ENCODE data around the gene CHD2.
"Not testable (repeated sequence)": the region's sequence is repeated elsewhere in the genome, so short reads cannot be mapped to it uniquely, and the experiment has no call there.

CHD2 gene

DNA sequence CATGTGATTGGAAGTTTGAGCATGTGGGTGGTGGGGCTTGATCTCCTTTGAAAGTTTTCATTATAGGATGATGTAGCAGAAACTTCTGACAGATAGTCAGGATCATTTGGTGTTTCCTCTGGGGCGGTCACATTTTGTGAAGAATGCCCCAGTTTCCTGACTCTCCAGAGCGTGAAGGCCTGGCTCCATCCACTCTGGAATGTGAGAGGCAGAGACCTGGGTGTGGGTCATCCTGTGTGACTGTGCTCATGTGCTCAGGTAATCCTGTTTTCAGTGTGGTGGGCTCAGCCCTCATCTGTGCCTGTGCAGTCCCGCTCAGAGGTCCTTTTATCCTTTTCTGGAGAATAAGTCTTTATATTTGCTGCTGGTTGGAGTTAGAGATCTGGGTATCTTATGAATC lies 107.9 kb downstream of the CHD2 start:
- DNase-seq (ENCODE audit: low read depth in 2 of 2, low spot score in 1 of 2), result no peak

GRCh38 chr15:93012786-93013185 lies 112.7 kb downstream of the CHD2 start:
- no peak for DNase-seq (ENCODE audit: low read depth in 2 of 2, low spot score in 1 of 2)

- no peak for DNase-seq (ENCODE audit: low read depth in 2 of 2, low spot score in 1 of 2)
Measured at GRCh38 chr15:93017526-93017925, 117.4 kb downstream of the CHD2 start.

DNA sequence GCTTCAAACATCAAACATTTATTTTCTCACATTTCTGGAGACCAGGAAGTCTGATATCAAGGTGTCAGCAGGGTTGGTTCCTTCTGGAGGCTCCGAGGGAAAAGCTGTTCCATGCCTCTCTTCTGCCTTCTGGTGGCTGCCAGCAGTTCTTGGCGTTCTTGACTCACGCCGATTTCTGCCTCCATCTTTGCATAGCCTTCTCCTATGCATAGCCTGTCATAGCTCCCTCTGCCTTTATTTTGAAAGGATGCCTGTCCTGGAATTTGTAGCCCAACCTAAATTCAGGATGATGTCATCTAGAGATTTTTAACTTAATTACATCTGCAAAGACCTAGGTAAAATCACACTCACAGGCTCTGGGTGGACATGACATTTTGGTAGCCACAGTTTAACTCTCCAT lies 118.5 kb downstream of the CHD2 start:
- DNase-seq (ENCODE audit: low read depth in 2 of 2, low spot score in 1 of 2), result no peak

DNA sequence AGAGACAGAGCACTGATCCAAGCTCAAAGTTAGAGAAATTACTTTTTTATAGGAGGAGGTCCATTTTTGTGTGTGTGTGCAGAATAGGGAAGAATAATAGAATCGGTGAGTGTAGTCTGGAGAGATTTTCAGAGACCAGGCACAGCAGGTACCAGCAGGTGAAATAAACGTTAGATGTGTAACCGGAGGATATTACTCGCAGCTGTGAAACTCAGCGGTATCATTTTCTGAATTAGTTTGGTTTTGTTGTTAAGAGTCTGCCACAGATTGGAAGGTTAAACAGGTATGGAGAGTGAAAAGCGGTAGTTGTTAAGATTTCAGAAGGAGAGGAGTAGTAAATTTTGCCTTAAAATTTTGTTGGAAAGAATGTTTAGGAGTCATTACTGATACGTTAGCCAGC lies 119.0 kb downstream of the CHD2 start:
- no peak for DNase-seq (ENCODE audit: low read depth in 2 of 2, low spot score in 1 of 2)

DNA sequence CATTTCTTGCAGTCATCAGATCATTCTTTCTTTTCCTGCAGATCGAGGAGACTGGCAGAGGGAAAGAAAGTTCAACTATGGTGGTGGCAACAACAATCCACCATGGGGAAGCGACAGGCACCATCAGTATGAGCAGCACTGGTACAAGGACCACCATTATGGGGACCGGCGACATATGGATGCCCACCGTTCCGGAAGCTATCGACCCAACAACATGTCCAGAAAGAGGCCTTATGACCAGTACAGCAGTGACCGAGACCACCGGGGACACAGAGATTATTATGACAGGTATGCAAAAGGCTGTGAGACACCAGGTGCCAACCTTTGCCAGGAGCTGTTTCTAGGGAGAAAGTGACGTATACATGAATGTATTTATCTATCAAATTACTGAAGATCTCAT lies 119.8 kb downstream of the CHD2 start:
- DNase-seq (ENCODE audit: low read depth in 2 of 2, low spot score in 1 of 2), result no peak

DNA sequence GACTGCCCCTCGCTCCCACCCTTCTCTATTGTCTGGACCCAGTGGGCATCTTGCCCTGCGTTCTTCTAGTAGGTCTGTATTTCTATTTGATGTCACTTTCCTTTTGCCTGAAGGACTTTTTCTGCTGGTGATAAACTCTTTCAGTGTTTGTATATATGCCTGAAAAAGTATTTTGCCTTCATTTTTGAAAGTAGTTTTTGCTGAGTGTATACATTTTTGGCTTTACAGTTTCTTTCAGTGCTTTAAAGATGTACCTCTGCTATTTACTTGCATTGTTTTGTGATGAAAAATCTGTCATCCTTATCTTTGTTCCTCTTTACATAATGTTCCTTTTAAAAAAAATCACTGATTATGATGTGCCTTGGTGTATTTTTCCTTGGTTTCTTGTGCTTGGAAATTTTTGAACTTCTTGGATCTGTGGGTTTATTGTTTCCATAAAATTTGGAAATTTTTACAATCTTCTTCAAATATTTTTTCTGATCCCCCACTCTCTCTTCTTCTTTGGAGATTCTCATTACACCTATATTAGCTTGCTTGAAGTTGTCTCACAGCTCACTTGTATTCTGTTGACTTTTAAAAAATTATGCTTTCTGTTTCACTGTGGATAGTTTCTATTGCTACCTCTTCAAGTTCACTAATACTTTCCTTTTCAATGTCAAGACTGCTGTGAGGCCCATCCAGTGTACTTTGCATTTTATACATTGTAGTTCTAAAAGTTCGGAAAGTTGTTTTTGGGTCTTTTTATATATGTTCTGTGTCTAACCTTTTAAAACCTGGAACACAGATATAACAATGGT lies 121.0 kb downstream of the CHD2 start:
- no peak for DNase-seq (ENCODE audit: low read depth in 2 of 2, low spot score in 1 of 2)

- no peak for DNase-seq (ENCODE audit: low read depth in 2 of 2, low spot score in 1 of 2)
Measured at GRCh38 chr15:93024293-93024692, 124.2 kb downstream of the CHD2 start.

- no peak for DNase-seq (ENCODE audit: low read depth in 2 of 2, low spot score in 1 of 2)
Measured at GRCh38 chr15:93024716-93025624, 124.8 kb downstream of the CHD2 start.

DNA sequence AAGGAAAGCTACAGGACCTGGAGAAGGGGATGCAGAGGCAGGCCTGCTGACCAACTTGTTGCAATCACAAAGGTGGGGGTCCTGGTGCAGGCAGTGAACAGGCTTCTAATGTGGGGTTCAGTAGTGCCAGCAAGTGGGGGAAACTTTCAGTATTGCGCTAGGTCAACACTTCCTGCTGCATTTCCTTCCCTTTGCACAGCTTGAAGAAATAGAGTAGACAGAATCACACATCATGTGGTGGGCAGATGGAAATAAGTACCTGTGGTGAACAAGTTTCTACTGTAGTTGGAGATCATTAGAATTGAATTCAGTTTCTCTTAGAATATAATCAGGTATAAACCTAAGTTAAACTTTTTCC lies 125.5 kb downstream of the CHD2 start:
- DNase-seq (ENCODE audit: low read depth in 2 of 2, low spot score in 1 of 2), result no peak

- no peak for DNase-seq (ENCODE audit: low read depth in 2 of 2, low spot score in 1 of 2)
Measured at GRCh38 chr15:93026380-93026817, 126.3 kb downstream of the CHD2 start.

DNA sequence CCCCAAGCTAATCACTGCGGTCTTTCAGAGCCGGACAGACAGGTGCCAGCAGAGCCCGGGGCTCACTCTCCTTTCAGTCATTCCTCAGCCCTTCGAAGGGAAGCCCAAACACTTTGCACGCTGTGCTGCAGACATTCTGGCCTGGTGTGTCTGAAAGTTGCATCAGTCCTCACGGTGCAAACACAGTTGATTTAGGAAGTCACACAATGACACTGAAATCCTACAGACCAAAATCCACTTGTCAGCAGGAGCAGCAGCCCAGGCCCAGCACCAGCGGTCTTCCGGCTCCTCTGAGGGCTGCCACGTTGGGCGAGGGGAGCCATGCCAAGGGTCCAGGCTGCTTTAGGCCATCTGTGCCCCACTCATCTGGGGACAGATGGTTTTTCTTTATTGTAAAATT lies 127.3 kb downstream of the CHD2 start:
- no peak for DNase-seq (ENCODE audit: low read depth in 2 of 2, low spot score in 1 of 2)

DNA sequence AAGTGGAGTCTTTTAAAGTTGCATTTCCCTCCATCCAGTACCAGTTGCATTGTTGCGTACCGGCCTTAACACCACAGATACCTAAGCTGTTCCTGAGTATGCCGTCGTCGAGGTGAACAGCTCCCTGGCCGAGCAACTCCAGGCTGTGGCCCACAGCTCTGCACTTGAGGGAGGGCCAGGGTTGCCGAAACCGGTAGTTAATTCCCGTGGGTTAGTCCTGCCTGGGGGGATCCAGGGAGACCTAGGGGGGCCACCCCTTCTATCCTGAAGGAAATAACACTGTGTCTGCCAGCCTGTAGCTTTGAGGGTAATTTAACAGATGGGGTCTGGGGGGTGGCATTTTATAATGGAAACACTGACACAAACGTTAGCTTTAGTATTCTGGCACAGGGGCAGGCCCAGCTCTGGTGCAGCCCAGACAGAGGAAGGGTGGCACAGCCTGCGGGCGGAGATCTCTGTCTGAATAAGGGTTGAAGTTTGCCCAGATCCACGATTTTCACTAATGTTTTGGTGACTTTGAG lies 128.0 kb downstream of the CHD2 start:
- DNase-seq (ENCODE audit: low read depth in 2 of 2, low spot score in 1 of 2), result no peak

- DNase-seq (ENCODE audit: low read depth in 2 of 2, low spot score in 1 of 2), result no peak
Measured at GRCh38 chr15:93028632-93029213, 128.6 kb downstream of the CHD2 start.

GRCh38 chr15:93029214-93029835 lies 129.2 kb downstream of the CHD2 start:
- no peak for DNase-seq (ENCODE audit: low read depth in 2 of 2, low spot score in 1 of 2)

DNA sequence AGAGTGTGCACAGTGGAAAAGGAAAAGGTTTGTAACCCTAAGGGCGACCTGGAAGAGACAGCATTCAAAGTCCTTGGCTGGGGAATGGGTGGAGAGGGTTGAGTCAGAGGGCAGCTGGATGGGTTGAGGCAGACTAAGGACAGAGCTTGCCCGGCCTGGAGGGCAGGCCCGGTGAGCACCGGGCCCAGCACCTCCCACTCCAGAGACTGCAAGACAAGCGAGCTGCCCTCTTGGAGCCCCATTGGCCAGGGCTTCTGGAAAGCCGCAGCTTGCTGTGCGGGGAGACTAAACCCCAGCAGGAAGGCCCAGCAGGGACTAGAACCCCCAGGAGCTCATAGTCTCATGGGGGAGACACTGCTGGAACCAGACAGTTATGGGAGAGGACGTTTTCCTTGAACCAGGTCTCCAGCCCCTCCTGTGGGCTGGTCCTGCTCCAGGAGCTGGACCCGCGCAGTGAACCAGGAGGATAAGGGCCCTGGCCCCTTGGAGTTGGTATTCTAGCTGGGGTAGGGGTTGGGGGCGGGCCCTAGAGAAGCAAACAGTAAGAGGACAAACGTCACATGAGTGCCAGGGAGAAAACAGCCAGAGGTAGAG lies 129.8 kb downstream of the CHD2 start:
- no peak for DNase-seq (ENCODE audit: low read depth in 2 of 2, low spot score in 1 of 2)

- peak; percentile 25 to 46 for DNase-seq (ENCODE audit: low read depth in 2 of 2, low spot score in 1 of 2)
Measured at GRCh38 chr15:93030430-93031102, 130.4 kb downstream of the CHD2 start.

DNA sequence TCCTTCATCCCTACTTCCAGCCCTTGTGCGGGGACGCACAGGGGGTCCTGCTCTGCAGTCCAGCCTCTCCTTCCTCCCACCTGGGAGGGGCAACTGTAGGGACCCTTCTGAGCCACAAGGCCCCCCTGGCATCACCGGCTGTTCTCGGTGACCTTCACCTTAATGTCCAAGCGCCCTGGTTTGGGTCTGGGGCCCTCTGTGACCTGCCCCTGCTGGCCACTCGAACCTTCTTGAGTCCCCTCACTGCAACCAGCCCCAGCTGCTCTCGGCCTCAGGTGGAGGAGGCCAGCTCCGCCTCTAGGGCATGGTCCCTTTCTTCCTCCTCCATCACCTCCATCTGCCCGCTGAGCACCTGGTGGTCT lies 131.0 kb downstream of the CHD2 start:
- DNase-seq (ENCODE audit: low read depth in 2 of 2, low spot score in 1 of 2), result no peak

DNA sequence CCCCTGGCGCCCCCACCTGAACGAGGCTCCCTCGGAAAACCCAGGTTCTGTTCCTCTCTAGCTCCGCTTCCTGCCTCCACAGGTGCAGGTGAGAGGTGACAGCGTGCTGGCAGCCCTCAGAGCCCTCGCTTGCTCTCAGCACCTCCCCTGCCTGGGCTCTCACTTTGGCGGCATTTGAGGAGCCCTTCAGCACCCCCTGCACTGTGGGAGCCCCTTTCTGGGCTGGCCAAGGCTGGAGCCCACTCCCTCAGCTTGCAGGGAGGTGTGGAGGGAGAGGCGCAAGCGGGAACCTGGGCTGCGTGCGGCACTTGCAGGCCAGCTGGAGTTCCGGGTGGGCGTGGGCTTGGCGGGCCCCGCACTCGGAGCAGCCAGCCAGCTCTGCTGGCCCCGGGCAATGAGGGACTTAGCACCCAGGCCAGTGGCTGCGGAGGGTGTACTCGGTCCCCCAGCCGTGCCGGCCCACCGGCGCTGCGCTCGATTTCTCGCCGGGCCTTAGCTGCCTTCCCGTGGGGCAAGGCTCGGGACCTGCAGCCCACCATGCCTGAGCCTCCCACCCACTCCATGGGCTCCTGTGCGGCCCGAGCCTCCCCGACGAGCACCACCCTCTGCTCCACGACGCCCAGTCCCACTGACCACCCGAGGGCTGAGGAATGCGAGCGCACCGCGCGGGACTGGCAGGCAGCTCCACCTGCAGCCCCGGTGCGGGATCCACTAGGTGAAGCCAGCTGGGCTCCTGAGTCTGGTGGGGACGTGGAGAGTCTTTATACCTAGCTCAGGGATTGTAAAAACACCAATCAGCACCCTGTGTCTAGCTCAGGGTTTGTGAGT lies 131.6 kb downstream of the CHD2 start:
- not testable (repeated sequence) for DNase-seq (ENCODE audit: low read depth in 2 of 2, low spot score in 1 of 2)

All from stimulated activated CD8-positive, alpha-beta memory T cell treated with anti-CD3 and anti-CD28 coated beads, Interleukin-4, amount 100 ng/mL, for 4 hours (primary cell).